Stimulated activated CD4-positive, alpha-beta T cell treated with anti-CD3 and anti-CD28 coated beads, Interleukin-15, amount 100 ng/mL, for 48 hours (primary cell): Measurements from ENCODE around the gene HBZ.
"Not testable (repeated sequence)": the region's sequence is repeated elsewhere in the genome, so short reads cannot be mapped to it uniquely, and the experiment has no call there.

Experiments used
- DNase-seq, 2 donors: peaks; one replicate each; pipeline ENCODE4 v3.0.0-alpha.2; 2020; ENCODE audit warnings: low read depth in 2 of 2

HBZ gene

GRCh38 chr16:179211-180092, 27.0 kb downstream of the HBZ start:
- DNase-seq = no peak

DNA sequence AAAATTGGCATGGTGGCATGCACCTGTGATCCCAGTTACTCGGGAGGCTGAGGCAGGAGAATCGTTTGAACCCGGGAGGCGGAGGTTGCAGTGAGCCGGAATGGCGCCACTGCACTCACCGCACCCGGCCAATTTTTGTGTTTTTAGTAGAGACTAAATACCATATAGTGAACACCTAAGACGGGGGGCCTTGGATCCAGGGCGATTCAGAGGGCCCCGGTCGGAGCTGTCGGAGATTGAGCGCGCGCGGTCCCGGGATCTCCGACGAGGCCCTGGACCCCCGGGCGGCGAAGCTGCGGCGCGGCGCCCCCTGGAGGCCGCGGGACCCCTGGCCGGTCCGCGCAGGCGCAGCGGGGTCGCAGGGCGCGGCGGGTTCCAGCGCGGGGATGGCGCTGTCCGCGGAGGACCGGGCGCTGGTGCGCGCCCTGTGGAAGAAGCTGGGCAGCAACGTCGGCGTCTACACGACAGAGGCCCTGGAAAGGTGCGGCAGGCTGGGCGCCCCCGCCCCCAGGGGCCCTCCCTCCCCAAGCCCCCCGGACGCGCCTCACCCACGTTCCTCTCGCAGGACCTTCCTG, 27.7 kb downstream of the HBZ start, which contains the start of gene HBQ1:
Gene HBQ1, plus strand, starts transcription at position 359 of the 575 bp plus-strand sequence. Its CDS starts 28 bp downstream, at position 387.
- peak in 1 of 2 donors; percentile 39 for DNase-seq

- DNase-seq = peak; percentile 80 to 85
Observed at GRCh38 chr16:180681-181564, 28.5 kb downstream of the HBZ start.

- no peak for DNase-seq
Observed at GRCh38 chr16:181565-182021, 29.1 kb downstream of the HBZ start.

- DNase-seq = no peak
Observed at GRCh38 chr16:183005-183404, 30.6 kb downstream of the HBZ start.

DNA sequence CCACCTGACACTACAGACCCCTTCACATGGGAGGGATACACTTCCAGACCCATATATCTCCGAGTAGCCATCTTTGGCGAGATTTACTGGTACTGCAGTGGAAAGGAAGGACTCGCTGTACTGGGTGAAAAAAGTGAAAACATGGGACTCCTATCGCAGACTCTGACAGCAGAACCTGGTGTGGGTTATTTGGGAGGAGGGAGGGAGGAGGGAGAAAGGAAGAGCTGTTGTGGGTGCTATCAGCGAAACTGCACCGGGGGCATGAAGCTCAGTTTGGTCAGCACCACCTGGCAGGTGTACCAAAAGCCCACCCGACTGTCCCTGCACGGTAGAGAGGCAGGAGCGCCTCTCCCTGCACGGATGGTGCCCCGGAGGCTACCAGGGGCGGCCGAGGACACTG, 32.8 kb downstream of the HBZ start:
- DNase-seq = no peak

GRCh38 chr16:185691-186090, 33.2 kb downstream of the HBZ start:
- DNase-seq = no peak

DNA sequence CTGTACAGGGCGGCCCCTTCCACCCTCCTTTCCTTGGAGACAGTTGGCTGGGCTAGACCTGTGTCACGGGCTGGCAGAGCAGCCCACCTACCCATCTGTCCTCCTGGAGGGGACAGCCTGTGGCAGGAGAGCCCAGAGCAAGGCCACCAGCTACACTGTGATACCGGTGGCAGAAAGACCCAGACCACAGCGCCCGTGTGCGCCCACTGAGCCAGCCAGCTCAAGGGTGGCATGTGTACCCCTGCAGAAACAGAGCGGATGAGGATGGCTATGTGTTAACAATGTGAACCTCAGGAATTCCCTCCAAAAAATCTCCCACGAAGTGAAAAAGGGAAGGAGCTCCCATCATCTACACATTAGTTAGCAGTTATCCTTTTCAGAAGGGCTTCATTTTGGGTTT, 34.9 kb downstream of the HBZ start:
- DNase-seq = no peak

DNA sequence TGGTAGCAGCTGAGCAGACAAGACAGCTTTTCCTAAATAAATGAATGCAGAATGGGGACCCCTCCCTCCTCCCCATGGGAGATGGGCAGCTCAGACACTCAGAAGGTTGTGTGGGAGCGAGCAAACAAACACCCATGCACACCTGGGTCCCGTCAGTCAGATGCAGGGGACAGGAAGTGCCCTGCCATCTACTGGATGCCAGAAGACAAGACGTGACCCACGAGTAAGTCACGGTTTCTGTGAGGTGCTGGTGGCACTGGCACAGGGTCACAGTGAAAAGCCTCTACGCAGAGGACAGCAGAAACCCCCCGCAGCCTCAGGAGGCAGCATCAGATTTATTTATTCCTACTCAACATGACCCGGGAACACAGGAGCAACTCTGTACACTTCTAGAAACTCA, 36.2 kb downstream of the HBZ start:
- DNase-seq = no peak

DNA sequence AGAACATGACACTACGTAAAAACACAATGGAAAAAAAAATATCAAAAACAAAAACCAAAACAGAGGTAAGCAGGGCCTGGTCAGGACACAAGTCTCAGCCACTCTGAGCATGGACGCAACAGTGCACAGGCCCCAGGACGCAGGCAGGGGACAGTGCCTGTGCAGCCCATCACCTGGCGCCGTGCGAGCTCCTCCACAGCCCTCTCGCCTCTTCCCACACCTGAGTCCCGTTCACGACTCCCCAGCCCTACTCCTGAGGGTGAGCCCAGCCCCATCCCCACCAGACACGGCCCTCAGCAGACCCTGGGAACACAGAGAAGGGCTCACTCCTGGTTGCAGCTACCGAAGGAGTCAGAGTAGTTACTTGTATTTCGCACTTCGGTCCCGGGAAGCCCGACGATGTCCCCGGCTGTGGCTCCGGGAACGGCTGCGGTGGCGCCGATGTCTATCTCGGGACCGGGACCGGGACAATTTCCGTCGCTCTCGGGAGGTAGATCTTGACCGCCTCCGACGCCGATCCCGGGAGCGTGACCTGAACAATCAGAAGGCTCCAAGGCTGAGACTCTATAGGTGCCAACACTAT, 37.3 kb downstream of the HBZ start:
- no peak for DNase-seq

DNA sequence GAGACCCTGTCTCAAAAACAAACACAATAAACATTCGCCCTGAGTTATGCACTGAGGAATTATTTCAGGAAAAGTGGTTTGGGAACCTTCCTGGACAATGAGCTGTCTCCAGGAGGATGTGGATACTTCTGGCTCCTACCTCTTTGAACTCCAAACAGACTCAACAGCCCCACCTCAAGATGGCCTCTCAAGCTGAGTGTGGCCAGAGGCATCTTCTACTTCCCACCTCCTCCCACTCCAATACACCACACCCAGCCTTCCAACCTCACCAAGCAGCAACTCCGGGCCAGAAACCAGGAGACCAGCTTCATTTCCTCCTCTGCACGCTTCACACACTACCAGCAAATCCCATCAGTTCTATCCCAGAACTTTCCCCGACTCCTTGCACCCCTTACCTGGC, 39.4 kb downstream of the HBZ start:
- DNase-seq = no peak

DNA sequence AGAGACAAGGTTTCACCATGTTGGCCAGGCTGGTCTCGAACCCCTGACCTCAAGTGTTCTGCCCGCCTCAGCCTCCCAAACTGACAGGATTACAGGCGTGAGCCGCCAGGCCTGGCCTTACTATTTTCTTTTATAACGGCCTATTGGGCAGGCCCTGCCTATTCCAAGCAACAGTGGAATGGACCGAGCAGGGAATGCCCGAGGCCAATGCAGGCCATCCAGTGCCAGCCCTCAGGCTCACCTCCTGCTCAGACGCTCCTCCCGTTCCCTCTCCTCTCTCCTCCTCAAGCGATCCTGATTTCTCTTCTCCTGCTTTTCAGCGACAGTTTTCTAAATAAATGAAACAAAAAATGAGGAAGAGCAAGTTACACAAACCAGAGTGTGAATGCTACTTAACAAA, 40.2 kb downstream of the HBZ start:
- no peak for DNase-seq

DNA sequence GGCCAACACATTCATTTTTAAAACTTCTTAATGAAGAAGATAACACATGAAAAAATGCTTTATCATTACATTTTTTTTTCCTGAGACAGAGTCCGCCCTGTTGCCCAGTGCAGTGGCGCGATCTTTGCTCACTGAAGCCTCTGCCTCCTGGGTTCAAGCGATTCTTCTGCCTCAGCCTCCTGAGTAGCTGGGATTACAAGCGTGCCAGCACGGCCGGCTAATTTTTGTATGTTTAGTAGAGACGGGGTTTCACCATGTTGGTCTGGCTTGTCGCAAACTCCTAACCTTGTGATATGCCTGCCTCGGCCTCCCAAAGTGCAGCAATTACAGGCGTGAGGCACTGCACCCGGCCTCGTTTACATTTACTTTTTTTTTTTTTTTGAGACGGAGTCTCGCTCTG, 41.0 kb downstream of the HBZ start:
- no peak for DNase-seq

DNA sequence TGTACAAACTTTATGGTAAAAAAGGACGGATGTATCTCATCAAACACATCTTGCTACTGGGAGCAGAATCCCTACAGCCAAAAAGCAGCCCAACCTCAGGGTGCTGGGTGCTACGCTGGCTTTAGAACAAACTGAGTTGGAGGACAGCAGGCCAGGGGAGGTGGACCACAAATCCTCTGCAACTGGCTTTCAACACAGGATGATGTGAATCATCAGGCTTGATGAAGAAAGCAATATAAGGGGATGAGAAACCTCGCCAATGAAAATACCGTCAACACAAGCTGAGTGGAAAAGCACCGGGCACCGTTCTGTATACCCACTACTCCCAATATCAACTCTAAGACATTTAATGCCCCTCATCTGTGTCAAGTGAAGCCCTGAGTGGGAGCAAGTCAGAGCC, 42.1 kb downstream of the HBZ start:
- no peak for DNase-seq

DNA sequence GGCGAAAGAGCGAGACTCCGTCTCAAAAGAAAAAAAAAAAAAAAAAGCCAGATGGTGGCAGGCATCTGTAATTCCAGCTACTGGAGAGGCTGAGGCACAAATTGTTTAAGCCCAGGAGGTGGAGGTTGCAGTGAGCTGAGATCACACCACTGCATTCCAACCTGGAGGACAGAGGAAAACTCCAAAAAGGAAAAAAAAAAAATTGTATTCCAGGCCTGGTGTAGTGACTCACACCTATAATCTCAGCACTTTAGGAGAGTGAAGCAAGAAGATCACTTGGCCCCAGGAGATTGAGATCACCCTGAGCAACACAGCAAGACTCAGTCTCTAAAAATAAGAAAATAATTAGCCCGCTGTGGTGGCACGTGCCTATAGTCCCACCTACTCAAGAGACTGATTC, 47.9 kb downstream of the HBZ start:
- DNase-seq = no peak

- DNase-seq = no peak
Observed at GRCh38 chr16:203246-203645, 50.8 kb downstream of the HBZ start.

DNA sequence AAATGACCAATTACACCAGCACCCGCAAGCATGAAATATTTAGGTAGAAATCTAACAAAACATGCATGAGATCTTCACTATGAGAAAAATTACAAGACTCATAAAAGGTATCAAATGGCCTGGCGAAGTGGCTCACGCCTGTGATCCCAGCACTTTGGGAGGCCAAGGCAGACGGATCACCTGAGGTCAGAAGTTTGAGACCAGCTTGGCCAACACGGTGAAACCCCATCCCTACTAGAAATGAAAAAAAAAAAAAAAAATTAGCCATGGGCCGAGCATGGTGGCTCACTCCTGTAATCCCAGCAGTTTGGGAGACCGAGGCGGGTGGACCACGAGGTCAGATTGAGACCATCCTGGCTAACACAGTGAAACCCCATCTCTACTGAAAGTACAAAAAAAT, 51.6 kb downstream of the HBZ start:
- not testable (repeated sequence) for DNase-seq
